ENCODE data around the gene FCHO1.

DNA sequence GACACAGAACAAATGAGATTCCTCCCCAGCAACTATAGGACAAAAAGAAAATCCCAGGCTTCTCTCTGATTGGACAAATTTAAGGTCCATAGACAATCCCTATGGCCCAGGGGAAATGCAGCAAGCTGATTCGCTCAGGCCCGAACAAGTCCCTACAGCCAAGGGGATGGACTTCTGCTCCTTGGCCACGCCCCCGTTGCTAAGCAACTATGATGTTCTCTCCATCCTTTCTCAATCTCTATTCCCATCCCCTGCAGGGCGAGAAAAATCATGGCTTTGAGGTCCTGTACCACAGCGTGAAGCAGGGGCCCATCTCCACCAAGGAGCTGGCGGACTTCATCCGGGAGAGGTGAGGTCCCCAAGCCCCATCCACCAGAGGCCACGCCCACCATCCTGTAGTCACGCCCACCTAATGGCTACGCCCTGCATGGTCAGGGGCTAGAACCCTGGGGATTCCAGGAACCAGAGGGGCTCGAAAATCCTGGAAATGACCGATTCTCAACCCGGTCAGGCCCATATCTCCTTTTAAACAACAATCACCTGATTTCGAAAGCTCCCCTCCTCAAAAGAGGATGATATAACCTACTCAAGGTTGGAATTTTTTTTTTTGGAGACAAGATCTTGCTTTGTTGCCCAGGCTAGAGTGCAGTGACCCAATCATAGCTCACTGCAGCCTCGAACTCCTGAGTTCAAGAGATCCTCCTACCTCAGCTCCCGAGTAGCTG is 11.4 kb downstream of the FCHO1 start:
- TF ChIP-seq EZH2 (IDR thresholded peaks at IDR 0.05; ENCODE audit: low read depth, unreplicated experiment) (no peak), POLR2AphosphoS5 (IDR thresholded peaks at IDR 0.05; ENCODE audit: low read depth) (no peak), ZNF331 (CRISPR knock-in tag; IDR thresholded peaks at IDR 0.05; ENCODE audit: low read depth) (no peak)
- TF ChIP-seq, protein P1, sequence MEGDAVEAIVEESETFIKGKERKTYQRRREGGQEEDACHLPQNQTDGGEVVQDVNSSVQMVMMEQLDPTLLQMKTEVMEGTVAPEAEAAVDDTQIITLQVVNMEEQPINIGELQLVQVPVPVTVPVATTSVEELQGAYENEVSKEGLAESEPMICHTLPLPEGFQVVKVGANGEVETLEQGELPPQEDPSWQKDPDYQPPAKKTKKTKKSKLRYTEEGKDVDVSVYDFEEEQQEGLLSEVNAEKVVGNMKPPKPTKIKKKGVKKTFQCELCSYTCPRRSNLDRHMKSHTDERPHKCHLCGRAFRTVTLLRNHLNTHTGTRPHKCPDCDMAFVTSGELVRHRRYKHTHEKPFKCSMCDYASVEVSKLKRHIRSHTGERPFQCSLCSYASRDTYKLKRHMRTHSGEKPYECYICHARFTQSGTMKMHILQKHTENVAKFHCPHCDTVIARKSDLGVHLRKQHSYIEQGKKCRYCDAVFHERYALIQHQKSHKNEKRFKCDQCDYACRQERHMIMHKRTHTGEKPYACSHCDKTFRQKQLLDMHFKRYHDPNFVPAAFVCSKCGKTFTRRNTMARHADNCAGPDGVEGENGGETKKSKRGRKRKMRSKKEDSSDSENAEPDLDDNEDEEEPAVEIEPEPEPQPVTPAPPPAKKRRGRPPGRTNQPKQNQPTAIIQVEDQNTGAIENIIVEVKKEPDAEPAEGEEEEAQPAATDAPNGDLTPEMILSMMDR (conservative IDR thresholded peaks at IDR 0.05; ENCODE audit: low read depth in 2 of 2) = no peak
- TF ChIP-seq, protein P2, sequence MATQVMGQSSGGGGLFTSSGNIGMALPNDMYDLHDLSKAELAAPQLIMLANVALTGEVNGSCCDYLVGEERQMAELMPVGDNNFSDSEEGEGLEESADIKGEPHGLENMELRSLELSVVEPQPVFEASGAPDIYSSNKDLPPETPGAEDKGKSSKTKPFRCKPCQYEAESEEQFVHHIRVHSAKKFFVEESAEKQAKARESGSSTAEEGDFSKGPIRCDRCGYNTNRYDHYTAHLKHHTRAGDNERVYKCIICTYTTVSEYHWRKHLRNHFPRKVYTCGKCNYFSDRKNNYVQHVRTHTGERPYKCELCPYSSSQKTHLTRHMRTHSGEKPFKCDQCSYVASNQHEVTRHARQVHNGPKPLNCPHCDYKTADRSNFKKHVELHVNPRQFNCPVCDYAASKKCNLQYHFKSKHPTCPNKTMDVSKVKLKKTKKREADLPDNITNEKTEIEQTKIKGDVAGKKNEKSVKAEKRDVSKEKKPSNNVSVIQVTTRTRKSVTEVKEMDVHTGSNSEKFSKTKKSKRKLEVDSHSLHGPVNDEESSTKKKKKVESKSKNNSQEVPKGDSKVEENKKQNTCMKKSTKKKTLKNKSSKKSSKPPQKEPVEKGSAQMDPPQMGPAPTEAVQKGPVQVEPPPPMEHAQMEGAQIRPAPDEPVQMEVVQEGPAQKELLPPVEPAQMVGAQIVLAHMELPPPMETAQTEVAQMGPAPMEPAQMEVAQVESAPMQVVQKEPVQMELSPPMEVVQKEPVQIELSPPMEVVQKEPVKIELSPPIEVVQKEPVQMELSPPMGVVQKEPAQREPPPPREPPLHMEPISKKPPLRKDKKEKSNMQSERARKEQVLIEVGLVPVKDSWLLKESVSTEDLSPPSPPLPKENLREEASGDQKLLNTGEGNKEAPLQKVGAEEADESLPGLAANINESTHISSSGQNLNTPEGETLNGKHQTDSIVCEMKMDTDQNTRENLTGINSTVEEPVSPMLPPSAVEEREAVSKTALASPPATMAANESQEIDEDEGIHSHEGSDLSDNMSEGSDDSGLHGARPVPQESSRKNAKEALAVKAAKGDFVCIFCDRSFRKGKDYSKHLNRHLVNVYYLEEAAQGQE (IDR thresholded peaks at IDR 0.05; ENCODE audit: unreplicated experiment) = no peak

Measured in GM23338 (cell line).